Tibial nerve (tissue), 4 donors: ENCODE results near the gene LONP1.

Experiments
- EP300 ChIP-seq, 2 donors: sonication (generic); formaldehyde crosslinking; IDR thresholded peaks; one replicate each; pipeline ENCODE4 v1.6.1; 2017; ENCODE audit warnings: antibody characterized with exemption in 2 of 2, mild to moderate bottlenecking in 1 of 2
- POLR2A ChIP-seq, 2 donors: fragments of 450-650 bp; IDR thresholded peaks; one replicate each; pipeline ENCODE4 v1.6.1; 2017; ENCODE audit warnings: antibody characterized with exemption in 2 of 2, mild to moderate bottlenecking in 2 of 2, moderate library complexity in 2 of 2
- TF ChIP-seq, protein P1 (sequence below), 5 experiments: fragments of 200-600 bp in 3 of 5; fragments of 450-650 bp in 2 of 5; sonication (generic) in 3 of 5; IDR thresholded peaks; one replicate each; pipeline ENCODE4 v1.5.1; 2016 to 2019; ENCODE audit warnings: antibody characterized with exemption in 5 of 5, mild to moderate bottlenecking in 3 of 5, moderate library complexity in 2 of 5

GRCh38 chr19:5643060-5643459, 76.9 kb downstream of the LONP1 start:
- TF ChIP-seq, protein P1, sequence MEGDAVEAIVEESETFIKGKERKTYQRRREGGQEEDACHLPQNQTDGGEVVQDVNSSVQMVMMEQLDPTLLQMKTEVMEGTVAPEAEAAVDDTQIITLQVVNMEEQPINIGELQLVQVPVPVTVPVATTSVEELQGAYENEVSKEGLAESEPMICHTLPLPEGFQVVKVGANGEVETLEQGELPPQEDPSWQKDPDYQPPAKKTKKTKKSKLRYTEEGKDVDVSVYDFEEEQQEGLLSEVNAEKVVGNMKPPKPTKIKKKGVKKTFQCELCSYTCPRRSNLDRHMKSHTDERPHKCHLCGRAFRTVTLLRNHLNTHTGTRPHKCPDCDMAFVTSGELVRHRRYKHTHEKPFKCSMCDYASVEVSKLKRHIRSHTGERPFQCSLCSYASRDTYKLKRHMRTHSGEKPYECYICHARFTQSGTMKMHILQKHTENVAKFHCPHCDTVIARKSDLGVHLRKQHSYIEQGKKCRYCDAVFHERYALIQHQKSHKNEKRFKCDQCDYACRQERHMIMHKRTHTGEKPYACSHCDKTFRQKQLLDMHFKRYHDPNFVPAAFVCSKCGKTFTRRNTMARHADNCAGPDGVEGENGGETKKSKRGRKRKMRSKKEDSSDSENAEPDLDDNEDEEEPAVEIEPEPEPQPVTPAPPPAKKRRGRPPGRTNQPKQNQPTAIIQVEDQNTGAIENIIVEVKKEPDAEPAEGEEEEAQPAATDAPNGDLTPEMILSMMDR (IDR thresholded peaks at IDR 0.05): no peak
- TF ChIP-seq EP300 (IDR thresholded peaks at IDR 0.05) (no peak), POLR2A (IDR thresholded peaks at IDR 0.05) (no peak)
